Sigmoid colon (tissue), 7 donors: ENCODE results near the gene GRAMD1A. TPM values are rescaled to one million over a fixed set of nuclear protein-coding genes. Genes with fewer than 3 reads are reported as not detected.

ENCODE experiments used
- DNase-seq: peaks from one replicate; pipeline ENCODE4 v3.0.0-alpha.2; 2019
- H3K27ac ChIP-seq, 4 donors: fragments of 200-600 bp; sonication (generic); one replicate each; pipeline ENCODE4 v1.5.1; 2016 to 2019; ENCODE audit warnings: mild to moderate bottlenecking in 1 of 4
- H3K27me3 ChIP-seq, 3 donors: fragments of 200-600 bp; sonication (generic); one replicate each; pipeline ENCODE4 v1.5.1; 2019; ENCODE audit warnings: mild to moderate bottlenecking in 1 of 3
- H3K36me3 ChIP-seq, 4 donors: fragments of 200-600 bp; sonication (generic); one replicate each; pipeline ENCODE4 v1.5.1; 2016 to 2019
- H3K4me1 ChIP-seq, 4 donors: fragments of 200-600 bp; sonication (generic); one replicate each; pipeline ENCODE4 v1.5.1; 2017 to 2019
- H3K4me3 ChIP-seq, 4 donors: fragments of 200-600 bp; sonication (generic); one replicate each; pipeline ENCODE4 v1.5.1; 2017 to 2019; ENCODE audit warnings: mild to moderate bottlenecking in 2 of 4, moderate library complexity in 1 of 4
- H3K9me3 ChIP-seq, 4 donors: fragments of 200-600 bp in 3 of 4; sonication (generic) in 3 of 4; one replicate each; pipeline versions ENCODE4 v1.5.1 to v1.6.1; 2013 to 2019
- CTCF ChIP-seq, 4 experiments: fragments of 450-650 bp in 3 of 4; fragments of 200-600 bp in 1 of 4; IDR thresholded peaks; one replicate each; pipeline ENCODE4 v1.5.1; 2016 to 2019; ENCODE audit warnings: antibody characterized with exemption in 4 of 4, mild to moderate bottlenecking in 3 of 4, moderate library complexity in 2 of 4
- EP300 ChIP-seq, 4 donors: sonication (generic); formaldehyde crosslinking; IDR thresholded peaks; one replicate each; pipeline ENCODE4 v1.6.1; 2017; ENCODE audit warnings: antibody characterized with exemption in 4 of 4
- POLR2A ChIP-seq, 2 donors: fragments of 450-650 bp; IDR thresholded peaks; one replicate each; pipeline ENCODE4 v1.6.1; 2016; ENCODE audit warnings: antibody characterized with exemption in 2 of 2, mild to moderate bottlenecking in 2 of 2, moderate library complexity in 2 of 2
- POLR2AphosphoS5 ChIP-seq, 4 donors: sonication (generic); formaldehyde crosslinking; IDR thresholded peaks; one replicate each; pipeline ENCODE4 v1.6.1; 2017; ENCODE audit warnings: antibody characterized with exemption in 4 of 4
- WGBS, 2 donors: extraction: QIAGEN DNeasy Blood & Tissue Kit; methylation state at CpG; one replicate each; pipeline ENCODE4 v1.1.7; 2013; 5-methylcytosine and 5-hydroxymethylcytosine counted together
- intact Hi-C: fragments of 100-400 bp; cut with DNase I; formaldehyde crosslinking; loops from one replicate; pipeline ENCODE4 v1.15.1; 2023
- polyA plus RNA-seq, 3 donors: library from polyadenylated mRNA; stranded (reverse); fragments of 200-250 nt; gene quantifications; one replicate each; pipeline ENCODE4 v1.2.3, GENCODE V29; 2013
- total RNA-seq, 4 donors: library from RNA; depleted of rRNA; stranded (reverse); fragments of >200 nt; gene quantifications; one replicate each; pipeline ENCODE4 v1.1.0, GENCODE V29; 2016
- donor health status: healthy with polysubstance abuse.
- donor health status: Bipolar disorder and iron deficiency.
- donor health status: healthy.

GRAMD1A gene
- total and polyA plus RNA-seq, 7 donors: 5.1 to 58.9 (median 30.3) TPM

DNA sequence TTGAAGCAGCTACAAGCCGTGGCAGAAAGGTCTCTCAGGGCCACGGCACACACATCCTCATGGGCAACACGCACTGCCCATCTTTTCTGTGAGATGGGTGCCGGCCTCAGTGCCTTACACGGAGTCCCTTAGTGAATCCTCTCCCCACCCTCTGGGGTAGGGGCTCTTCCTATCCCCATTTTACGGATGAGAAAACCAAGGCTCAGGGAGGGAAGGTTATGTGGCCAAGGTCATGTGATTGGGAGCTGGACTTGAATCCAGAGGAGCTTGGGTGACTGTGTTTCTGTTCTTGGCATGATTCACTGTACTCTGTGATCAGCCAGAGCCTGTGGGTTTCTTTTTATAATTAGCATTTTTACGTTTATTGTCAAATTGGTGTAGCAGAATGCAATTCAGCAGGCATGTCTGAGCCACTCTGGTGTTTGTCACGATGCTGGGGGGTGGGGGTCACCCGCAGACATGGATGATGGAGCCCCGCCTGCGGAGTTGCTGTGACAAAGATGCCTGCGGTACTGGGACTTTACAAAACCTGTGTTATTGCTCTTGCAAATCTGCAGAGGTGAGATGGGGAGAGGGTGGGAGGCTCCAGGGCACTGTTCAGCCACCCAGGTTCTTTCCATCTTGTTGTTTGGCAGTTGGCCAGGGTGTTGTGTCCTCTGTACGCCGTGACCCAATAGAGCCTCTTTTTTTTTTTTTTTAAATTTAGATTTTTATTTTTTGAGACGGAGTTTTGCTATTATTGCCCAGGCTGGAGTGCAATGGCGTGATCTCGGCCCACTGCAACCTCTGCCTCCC lies 34.7 kb downstream of the GRAMD1A start:
- Histone ChIP-seq H3K36me3 (peaks cover 0 to 12% (median 0%) of the 10 kb centered on the region in 4 donors), H3K27me3 (peaks cover 3 to 6% (median 5%) of the 10 kb centered on the region in 3 donors), H3K4me1 (peaks cover 0 to 29% (median 24%) of the 10 kb centered on the region in 4 donors), H3K9me3 (no peaks in the 10 kb centered on the region), H3K4me3 (no peak overlapping the region), H3K27ac (no peak overlapping the region)
- DNase-seq: no peak
- intact Hi-C loops: no loop called here
- WGBS, 2 donors: 85 to 89% methylated on average over 17 of the region's 17 CpGs
- TF ChIP-seq EP300 (IDR thresholded peaks at IDR 0.05): no peak

- 65 to 71% methylated on average over 13 of the region's 13 CpGs for WGBS, 2 donors
- TF ChIP-seq POLR2AphosphoS5 (IDR thresholded peaks at IDR 0.05) (no peak), POLR2A (IDR thresholded peaks at IDR 0.05) (no peak), CTCF (IDR thresholded peaks at IDR 0.05) (no peak), EP300 (IDR thresholded peaks at IDR 0.05) (no peak)
- DNase-seq: no peak
- H3K4me1 ChIP-seq: peaks cover 0 to 34% (median 31%) of the 10 kb centered on the region in 4 donors
- H3K27me3 ChIP-seq: peaks cover 6 to 33% (median 25%) of the 10 kb centered on the region in 3 donors
- H3K9me3 ChIP-seq: no peaks in the 10 kb centered on the region
- H3K36me3 ChIP-seq: peaks cover 0 to 12% (median 0%) of the 10 kb centered on the region in 4 donors
- intact Hi-C loops: no loop called here
- peak overlapping the region; percentile 18 to 64 (median 34) for H3K27ac ChIP-seq
- no peak overlapping the region for H3K4me3 ChIP-seq
These were observed 37.8 kb downstream of the GRAMD1A start for GRCh38 chr19:35037716-35038622.

GRCh38 chr19:35038623-35039512 lies 38.7 kb downstream of the GRAMD1A start:
- WGBS, 2 donors: 42 to 48% methylated on average over 17 of the region's 17 CpGs
- intact Hi-C loops: no loop called here
- DNase-seq: no peak
- peak overlapping the region; percentile 18 to 64 (median 38) for H3K27ac ChIP-seq
- peak overlapping the region in 1 of 4 donors; percentile 1 for H3K4me3 ChIP-seq
- TF ChIP-seq EP300 (IDR thresholded peaks at IDR 0.05) (no peak), POLR2AphosphoS5 (IDR thresholded peaks at IDR 0.05) (no peak), CTCF (IDR thresholded peaks at IDR 0.05) (no peak), POLR2A (IDR thresholded peaks at IDR 0.05) (no peak)
- peaks cover 0 to 34% (median 31%) of the 10 kb centered on the region in 4 donors for H3K4me1 ChIP-seq
- no peaks in the 10 kb centered on the region for H3K9me3 ChIP-seq
- H3K36me3 ChIP-seq: peaks cover 0 to 9% (median 0%) of the 10 kb centered on the region in 4 donors
- H3K27me3 ChIP-seq: peaks cover 6 to 33% (median 25%) of the 10 kb centered on the region in 3 donors

DNA sequence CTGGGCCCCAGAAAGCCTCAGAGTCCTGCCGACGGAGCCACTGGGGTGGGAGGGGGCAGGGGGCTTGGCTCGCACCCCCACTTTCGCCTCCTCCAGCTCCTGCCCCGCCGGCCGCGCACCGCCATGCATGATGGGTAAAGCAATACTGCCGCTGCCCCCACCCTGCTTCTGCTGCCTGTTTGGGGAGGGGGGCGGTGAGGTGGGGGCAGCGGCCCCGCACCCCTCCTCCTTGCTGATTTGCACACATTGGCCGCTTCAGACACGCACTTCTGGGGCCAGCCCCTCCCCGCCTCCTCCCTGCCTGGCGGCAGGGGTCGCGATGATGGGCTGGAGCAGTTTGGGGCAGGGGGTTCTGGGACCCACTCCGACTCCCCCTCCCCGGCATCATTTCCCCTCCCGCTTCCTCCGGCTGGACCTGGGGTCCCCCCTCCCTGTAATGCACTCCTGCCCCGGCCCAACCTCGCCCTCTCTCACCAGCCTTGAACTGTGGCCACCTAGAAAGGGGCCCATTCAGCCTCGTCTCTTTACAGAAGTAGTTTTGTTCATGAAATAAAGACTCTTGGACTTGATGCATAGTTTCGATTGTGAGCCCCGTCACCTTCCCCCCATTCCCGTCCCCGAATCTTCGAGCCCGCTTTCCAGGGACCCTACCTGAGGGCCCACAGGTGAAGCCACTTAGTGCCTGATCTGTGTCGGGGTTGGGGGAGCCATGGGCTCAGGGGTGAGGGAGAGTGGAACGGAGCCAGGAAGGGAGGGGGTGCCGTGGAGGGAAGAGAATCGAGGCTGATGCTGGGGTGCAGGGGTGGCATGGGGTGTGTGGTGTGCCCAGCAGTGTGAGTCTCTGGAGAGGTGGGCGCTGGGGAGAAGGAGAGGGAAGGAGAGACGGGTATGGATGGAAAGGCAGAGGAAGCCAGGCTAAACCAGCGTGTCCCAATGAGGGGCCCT lies 40.0 kb downstream of the GRAMD1A start:
- Histone ChIP-seq H3K36me3 (peaks cover 0 to 5% (median 0%) of the 10 kb centered on the region in 4 donors), H3K27me3 (peaks cover 6 to 33% (median 25%) of the 10 kb centered on the region in 3 donors), H3K9me3 (no peaks in the 10 kb centered on the region), H3K4me3 (peak overlapping the region in 3 of 4 donors; percentile 1 to 25 (median 21)), H3K4me1 (peaks cover 0 to 34% (median 31%) of the 10 kb centered on the region in 4 donors), H3K27ac (peak overlapping the region; percentile 29 to 64 (median 47))
- DNase-seq: no peak
- intact Hi-C loops: no loop called here
- 15 to 27% methylated on average over 39 of the region's 39 CpGs for WGBS, 2 donors
- TF ChIP-seq CTCF (IDR thresholded peaks at IDR 0.05): no peak
- TF ChIP-seq EP300 (IDR thresholded peaks at IDR 0.05): no peak
- TF ChIP-seq POLR2AphosphoS5 (IDR thresholded peaks at IDR 0.05): no peak
- no peak for TF ChIP-seq POLR2A (IDR thresholded peaks at IDR 0.05)
